Measurements from ENCODE around the gene CCDC188.

CCDC188 gene

DNA sequence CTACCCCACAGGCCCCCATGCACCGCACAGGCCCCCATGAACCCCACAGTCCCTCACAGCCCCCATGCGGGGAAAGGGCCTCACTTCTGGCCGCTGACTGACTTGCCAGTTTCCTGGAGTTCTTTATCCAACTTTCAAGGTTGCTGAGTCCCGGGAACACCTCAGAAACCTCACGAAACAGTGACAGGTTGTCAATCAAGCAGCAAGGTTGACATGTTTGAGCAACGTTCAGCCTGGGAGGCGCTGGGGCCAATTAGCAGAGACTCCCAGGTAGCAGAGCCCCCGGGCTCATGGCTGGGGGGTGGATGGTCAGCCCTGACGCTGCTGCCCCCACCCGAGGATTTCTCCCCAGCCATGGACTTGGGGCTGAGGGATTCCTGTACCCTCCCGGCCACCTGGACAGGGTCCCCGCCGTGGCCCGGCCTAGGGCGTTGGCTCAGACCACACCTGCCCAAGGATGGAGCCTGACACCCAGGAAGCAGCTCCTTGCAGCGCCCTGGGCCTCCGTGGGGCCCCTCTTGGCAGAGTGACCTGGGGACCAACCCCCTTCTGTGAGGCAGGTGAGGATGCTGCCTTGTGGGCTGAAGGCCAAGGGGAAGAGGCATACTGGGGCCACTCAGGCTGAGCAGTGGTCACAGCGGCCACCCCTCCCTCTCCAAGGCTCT, 33.8 kb upstream of the CCDC188 start:
- no peak for DNase-seq

- no peak for DNase-seq
Measured at GRCh38 chr22:20183823-20184222, 33.0 kb upstream of the CCDC188 start.

- DNase-seq: no peak
Measured at GRCh38 chr22:20183101-20183500, 32.2 kb upstream of the CCDC188 start.

- DNase-seq: no peak
Measured at GRCh38 chr22:20182365-20182764, 31.5 kb upstream of the CCDC188 start.

- DNase-seq: no peak
Measured at GRCh38 chr22:20181884-20182236, 31.0 kb upstream of the CCDC188 start.

DNA sequence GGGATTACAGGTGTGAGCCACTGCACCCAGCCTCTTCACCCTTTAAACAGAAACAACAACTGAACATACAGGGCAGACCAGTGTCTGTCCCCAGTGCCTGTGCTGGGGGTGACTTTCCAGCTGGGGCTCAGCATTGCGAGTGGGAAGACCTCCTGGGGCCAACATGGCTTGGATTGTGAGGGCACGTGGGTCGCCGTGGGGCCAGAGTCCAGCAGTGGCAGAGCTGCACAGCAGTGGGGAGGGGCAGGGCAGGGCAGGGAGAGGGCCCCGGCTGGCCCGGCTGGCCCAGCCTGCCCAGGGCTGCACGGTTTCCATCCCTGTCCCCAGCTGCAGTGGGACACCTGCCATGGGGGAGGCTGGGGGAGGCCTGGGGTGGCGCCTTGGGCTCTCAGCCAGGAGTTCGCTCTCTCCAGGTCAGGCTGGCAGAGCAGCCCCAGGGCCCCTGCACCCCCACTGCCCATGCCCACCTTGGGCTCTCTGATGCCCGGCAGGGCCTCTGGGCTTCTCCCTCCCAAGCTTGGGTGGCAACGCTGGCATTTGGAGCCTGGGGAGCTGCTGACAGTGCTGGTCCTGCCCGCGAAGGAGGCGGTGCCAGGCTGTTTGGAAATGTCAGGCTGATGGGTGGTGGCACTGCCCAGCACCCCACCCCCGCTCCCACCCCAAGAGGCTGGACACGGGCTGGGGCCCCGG, 30.5 kb upstream of the CCDC188 start:
- no peak for DNase-seq

DNA sequence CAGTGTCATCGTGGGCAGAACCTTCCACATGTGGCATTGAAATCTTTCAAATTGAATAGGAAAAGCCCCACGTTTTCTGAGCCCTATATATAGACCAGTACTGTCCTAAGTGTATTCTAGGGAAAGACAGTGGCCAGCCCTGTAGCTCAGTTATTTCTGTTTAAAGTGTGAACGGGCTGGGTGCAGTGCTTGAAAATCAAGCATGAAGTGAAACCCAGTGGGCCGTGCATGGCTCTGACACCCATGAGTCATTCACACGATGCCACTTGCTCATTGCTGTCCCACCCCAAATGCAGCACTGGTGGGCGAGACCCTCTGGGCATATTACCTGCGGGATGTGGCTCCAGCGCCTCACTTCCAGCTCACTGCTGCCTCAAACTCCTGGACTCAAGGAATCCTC, 29.8 kb upstream of the CCDC188 start:
- DNase-seq: no peak

DNA sequence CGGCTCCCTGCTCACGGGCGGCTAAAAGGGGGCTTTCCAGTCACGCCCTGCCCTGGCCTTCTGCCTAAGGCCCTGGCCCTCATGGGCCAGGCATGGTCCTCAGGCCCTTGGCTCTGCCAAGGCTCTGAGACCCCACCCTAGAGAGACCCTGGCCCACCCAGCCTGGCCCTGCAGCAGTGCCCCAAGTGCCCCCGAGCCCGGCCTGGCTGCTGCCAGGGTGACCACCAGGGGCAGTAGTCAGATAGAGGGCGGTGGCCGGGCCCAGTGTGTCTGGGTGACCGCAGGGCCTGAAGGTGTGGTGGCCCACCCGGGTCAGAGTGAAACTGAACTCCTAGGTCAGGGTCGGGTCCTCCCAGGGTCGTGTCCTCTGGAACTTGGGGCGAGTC, 29.4 kb upstream of the CCDC188 start:
- DNase-seq: no peak

DNA sequence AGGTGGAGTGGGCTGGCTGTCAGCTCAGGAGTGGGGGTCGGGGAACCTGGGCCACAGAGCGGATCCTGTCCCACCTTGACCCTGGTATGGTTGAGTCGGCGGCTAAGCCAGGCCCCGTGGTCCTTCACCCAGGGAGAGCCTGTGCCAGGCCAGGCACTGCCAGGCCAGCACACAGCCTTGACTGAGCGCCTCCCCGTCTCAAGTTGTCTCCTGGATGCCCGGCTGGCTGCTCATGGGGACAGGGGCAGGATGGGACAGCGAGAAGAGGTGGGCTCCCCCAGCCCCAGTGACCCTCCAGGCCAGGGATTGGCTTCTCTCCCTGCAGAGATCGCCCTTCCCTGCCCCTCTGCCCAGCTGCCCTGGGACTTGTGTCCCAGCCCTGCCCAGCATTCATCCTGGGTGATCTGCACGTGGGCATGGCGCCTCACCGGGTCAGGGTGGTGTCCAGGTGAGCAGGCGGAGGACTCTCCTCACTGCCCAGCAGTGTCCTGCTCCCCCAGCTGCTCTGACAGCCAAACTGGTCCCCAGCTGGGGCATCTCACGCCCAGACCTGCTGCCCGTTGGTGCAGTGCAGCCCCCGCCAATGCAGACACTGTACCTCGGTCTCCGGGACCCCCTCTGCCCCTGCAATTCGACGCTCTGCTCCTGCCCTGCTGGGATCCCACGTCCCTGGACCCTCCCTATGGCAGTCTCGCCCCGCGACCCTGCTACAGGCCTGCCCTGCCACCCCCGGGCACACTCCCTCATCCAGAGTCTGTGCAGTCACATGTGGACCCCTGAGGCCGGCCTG, 28.8 kb upstream of the CCDC188 start:
- DNase-seq: no peak

- DNase-seq: no peak
Measured at GRCh38 chr22:20178915-20179227, 28.0 kb upstream of the CCDC188 start.

DNA sequence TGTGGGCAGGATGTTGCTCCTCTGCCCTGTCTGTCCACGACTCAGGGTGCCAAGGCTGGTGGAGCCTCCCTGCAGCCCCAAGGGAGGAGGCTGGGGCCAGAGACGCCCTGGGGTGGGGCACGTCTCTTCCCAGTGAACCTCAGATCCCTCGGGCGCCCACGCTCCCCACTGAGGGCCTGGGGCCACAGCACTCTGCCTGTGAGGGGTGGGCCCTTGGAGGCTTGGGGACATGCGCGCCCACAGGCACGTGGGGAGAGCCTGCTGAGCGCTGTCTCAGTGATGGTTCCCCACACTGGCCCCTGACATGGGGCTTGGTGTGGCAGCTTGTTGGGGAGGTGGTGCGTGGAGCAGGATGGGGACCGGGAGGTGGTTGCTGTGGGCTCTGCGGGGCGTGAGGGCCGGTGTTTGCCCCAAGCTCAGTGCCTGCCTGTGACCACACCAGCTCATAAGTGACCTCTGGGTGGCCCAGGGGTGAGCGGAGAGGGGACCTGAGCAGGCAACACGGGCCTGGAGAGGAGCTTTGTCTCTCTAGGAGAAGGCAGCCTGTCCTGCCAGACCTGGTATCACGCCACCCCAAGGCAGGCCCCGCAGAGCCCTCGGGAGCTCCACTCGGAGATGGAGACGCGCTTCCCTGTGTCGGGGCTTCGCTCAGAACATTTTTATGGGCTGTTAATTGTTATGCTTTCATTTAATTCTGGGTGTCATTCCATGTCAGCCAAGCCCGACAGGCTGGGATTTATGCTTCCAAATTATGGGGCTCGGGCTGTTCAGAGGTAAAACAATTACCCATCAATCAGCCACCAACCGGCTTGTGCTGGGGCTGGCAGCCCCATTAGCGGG, 27.4 kb upstream of the CCDC188 start:
- DNase-seq: no peak

DNA sequence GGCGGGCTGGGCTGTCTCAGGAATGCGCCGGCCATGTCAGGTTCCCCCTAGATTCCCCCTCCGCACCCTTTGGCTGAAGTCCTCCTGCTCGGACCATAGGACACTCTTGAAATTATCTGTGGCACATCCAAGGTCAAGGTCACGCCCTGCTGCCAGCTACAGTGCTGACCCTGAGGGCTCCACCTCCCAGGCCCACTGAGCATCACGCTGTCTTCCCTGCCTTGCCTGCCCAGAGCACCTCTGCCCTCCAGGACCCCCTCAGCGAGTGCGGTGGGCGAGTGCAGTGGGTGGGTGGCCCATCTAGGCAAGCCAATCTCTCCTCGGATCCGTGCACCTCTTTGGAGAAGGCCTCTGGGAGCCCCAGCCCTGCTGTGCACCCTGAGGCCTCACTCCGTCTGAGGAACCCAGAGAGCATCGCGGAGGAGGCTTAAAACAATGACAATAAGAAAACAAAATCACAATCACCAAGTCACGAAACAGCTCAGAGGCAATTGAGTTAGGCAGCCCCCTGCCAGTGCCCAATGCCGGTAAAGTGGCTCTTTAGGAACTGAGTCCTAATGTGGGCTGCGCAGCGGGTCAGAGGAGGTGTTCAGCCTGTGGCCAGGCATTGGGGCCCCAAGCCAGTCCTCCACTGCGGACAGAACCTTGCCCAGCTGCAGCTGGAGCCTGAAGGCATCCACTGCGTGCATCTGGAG, 26.5 kb upstream of the CCDC188 start:
- no peak for DNase-seq

DNA sequence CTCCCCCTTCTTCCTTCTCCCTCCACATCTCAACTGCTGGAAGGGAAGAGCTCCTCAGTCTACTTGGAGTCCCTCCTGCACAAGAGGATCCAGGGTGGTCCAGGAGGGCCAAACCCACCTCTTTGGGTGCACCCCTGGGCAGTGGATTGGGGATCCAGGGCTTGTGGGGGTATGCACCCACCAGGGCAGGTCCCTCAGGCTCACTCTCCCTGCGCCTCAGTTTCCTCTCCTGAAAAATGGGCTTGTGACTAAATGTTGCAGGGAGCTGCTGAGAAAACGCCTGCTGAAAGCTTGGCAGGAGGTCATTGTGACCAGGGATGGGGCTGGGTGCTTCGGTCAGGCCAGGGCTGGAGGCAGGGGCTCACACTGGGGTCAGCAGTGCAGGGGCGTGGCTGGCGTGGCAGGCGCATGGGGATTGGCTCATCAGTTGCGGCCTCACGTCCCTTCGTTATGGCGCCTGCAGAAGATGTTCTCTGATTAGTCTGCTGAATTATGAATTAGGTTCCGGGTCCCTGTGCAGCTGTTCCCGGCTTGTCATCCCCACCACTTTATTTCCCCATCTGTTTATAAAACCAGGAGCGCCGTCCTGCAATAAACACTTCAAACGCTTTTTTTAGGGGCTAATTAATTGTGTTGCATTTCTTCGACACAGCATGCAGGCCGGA, 25.7 kb upstream of the CCDC188 start:
- no peak for DNase-seq

DNA sequence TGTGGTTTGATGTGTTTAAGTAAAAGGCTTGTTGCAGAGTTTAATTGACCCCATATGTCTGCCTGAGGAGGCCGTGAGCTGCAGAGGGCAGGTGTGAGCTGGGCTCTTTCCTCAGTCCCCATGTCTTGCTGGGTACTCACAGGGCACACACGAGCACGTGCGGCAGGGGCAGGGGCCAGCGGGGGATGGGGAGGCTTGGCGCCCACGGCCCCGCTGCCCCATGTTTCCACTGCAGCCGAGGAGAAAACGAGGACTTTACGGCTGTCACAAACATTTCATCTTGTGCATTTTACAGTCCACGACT, 24.7 kb upstream of the CCDC188 start:
- DNase-seq: no peak

DNA sequence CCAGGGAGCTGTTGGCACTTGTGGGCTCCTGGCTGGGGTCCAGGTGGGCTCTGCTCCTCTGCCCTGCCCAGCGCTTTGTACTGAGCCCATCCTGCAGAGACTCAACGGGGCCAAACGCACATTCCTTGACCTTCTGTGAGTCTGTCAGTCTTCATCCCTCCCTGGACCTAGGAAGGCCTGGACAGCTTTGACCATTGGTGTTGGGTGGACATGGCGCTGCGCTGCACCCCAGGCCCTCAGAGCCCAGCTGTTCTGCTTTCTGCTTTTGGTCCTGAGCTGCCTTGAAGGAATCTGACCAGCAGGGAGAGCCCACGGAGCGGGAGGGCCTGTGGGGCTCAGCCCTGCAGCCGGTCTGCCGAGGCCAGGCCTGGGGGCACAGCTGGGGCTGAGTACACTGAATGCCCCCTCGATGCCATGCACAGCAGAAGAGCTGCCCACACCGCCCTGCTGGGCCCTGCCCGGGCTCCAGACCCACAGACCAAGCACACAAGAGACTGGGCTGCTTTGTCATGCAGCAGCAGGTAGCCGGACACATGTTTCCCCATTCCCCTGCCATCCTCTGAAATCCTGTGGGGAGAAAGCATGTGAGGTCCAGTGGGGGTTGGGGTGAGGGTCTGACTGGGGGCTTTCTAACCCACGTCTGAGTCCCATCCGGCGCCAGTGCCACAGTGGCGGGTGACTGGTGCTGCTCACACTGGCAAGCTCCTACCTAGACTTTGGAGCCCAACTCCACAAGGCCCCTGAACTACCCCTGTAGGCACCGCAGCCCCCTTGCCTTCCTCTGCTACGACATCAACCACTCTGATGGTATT, 24.1 kb upstream of the CCDC188 start:
- DNase-seq: no peak

DNA sequence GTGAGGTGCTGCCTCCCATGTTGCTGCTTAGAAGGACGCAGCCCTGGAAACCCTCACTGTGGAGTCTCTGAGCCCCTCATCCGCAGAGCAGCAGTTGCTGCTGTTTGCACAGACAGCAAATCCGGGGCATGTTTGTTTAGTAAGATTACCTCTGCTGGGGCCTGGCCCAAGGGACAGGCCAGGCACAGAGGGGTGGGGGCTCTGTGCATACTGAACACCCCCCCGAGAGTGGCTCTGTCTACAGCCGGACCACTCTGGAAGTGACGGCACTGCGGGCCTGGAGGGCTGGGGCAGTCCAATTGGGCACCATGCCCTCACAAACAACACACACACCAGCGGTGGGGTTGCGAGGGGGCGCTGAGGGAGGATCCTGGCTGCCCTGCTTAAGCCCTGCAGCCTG, 22.9 kb upstream of the CCDC188 start:
- no peak for DNase-seq

DNA sequence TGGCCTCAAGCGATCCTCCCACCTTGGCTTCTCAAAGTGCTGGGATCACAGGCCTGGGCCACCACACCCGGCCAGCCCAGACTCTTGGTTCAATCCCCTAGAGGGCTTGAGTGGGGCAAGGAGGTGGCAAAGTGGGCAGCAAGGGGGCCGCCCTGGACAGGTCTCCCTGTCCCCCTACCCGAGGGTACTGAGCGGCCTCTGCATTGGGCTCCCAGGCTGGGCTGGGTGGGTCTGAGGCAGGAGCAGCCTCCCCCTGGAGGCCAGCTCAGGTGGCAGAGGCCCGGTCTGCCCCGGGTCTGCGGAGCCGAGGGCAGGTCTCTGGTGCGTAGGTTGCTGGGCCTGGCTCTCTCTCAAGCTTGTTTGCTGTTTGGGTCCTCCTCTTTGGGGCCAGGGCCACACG, 22.4 kb upstream of the CCDC188 start:
- no peak for DNase-seq

DNA sequence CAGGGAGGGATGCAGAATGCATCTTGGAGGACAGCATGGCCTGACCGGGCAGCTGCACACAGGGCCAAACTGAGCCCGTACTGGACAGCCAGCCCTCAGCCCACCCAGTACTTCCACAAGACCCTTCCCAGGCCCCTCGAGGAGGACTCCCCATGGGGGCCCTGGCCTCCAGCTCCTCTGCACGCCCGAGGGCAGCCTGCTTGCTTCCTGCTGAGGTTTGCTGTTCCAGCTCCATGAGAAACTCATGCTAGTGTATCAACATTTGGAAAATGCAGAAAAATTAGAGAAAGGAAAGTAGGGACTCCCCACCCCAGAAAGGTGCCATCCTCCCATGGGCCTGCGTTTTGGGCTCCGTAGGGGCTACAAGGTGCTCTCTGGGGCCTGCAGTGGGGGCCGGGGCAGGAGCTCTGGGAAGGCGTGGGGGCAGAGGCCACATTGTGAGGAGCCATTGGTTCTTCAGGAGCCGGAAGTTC, 21.3 kb upstream of the CCDC188 start:
- no peak for DNase-seq

GRCh38 chr22:20171288-20172140, 20.7 kb upstream of the CCDC188 start:
- DNase-seq: no peak

GRCh38 chr22:20170170-20170569, 19.3 kb upstream of the CCDC188 start:
- no peak for DNase-seq

All from activated CD4-positive, alpha-beta T cell treated with anti-CD3 and anti-CD28 coated beads, Interleukin-2, Interleukin-6, amounts not matched to agents 100 ng/mL and 50 ng/mL, durations not matched to agents 16 hours and 8 hours (primary cell).